LNCaP clone FGC (cell line): ENCODE results near the gene AMD1.

ENCODE experiments used
- DNase-seq: peaks from one replicate; pipeline ENCODE4 v3.0.0-alpha.2; 2011; ENCODE audit warnings: low read depth
- H3K4me3 ChIP-seq: 2 replicates; pipeline ENCODE4 v1.5.1; 2011; ENCODE audit warnings: mild to moderate bottlenecking, low read depth, low read length, control low read depth
- CTCF ChIP-seq: IDR thresholded peaks from 2 replicates; pipeline ENCODE4 v1.5.1; 2012; ENCODE audit warnings: mild to moderate bottlenecking; ENCODE audit not compliant: control insufficient read depth, insufficient read depth; ENCODE audit errors: extremely low read depth

The AMD1 gene

GRCh38 chr6:110849781-110850180 is 24.8 kb upstream of the AMD1 start:
- no peak overlapping the region for H3K4me3 ChIP-seq
- no peak for TF ChIP-seq CTCF
- DNase-seq = no peak

- no peak overlapping the region for H3K4me3 ChIP-seq
- DNase-seq = no peak
- TF ChIP-seq CTCF = no peak
Measured at GRCh38 chr6:110852773-110853172, 21.8 kb upstream of the AMD1 start.

GRCh38 chr6:110853754-110854477 is 20.7 kb upstream of the AMD1 start:
- no peak overlapping the region for H3K4me3 ChIP-seq
- DNase-seq = no peak
- TF ChIP-seq CTCF = no peak

- no peak overlapping the region for H3K4me3 ChIP-seq
- TF ChIP-seq CTCF = no peak
- DNase-seq = no peak
Measured at GRCh38 chr6:110856296-110856695, 18.3 kb upstream of the AMD1 start.

- H3K4me3 ChIP-seq = no peak overlapping the region
- TF ChIP-seq CTCF = no peak
- no peak for DNase-seq
Measured at GRCh38 chr6:110858016-110858415, 16.6 kb upstream of the AMD1 start.

GRCh38 chr6:110858562-110859214 is 15.9 kb upstream of the AMD1 start:
- no peak for TF ChIP-seq CTCF
- no peak for DNase-seq
- no peak overlapping the region for H3K4me3 ChIP-seq
